Endodermal cell (in vitro differentiated cells): ENCODE results near the gene WFDC2. TPM values are rescaled to one million over a fixed set of nuclear protein-coding genes. Genes with fewer than 3 reads are reported as not detected.

Source experiments
- DNase-seq: peaks from one replicate; pipeline ENCODE4 v3.0.0-alpha.2; 2017
- H3K27ac ChIP-seq: 2 replicates; pipeline ENCODE4 v1.5.1; 2013; ENCODE audit warnings: mild to moderate bottlenecking, low read depth, low read length, moderate library complexity
- H3K27me3 ChIP-seq: 2 replicates; pipeline ENCODE4 v1.6.1; 2013; ENCODE audit warnings: mild to moderate bottlenecking, low read length, moderate library complexity; ENCODE audit not compliant: insufficient read depth, control insufficient read depth, poor library complexity, severe bottlenecking
- H3K36me3 ChIP-seq: 2 replicates; pipeline ENCODE4 v1.7.0; 2013; ENCODE audit warnings: mild to moderate bottlenecking, low read length, moderate library complexity; ENCODE audit not compliant: control insufficient read depth, insufficient read depth
- H3K4me1 ChIP-seq: one replicate; pipeline ENCODE4 v1.7.0; 2013; ENCODE audit warnings: low read length; ENCODE audit not compliant: control insufficient read depth, insufficient read depth
- H3K4me3 ChIP-seq: 2 replicates; pipeline ENCODE4 v1.5.1; 2013; ENCODE audit warnings: mild to moderate bottlenecking, low read length, moderate library complexity
- H3K9ac ChIP-seq: 2 replicates; pipeline ENCODE4 v1.6.1; 2013; ENCODE audit warnings: mild to moderate bottlenecking, low read length, moderate library complexity; ENCODE audit not compliant: poor library complexity, severe bottlenecking; ENCODE audit errors: extremely low read depth
- H3K9me3 ChIP-seq: 2 replicates; pipeline ENCODE4 v1.6.1; 2013; ENCODE audit warnings: mild to moderate bottlenecking, low read length, moderate library complexity; ENCODE audit not compliant: control insufficient read depth
- H3K27ac Mint-ChIP-seq: 2 replicates; pipeline ENCODE4 v1.8.0; 2020; ENCODE audit warnings: mixed read lengths
- H3K27me3 Mint-ChIP-seq: 2 replicates; pipeline ENCODE4 v1.8.0; 2021; ENCODE audit warnings: mild to moderate bottlenecking, mixed read lengths; ENCODE audit not compliant: insufficient read depth
- H3K36me3 Mint-ChIP-seq: 2 replicates; pipeline ENCODE4 v1.8.0; 2020; ENCODE audit warnings: low read depth, mixed read lengths
- H3K4me1 Mint-ChIP-seq: 2 replicates; pipeline ENCODE4 v1.8.0; 2020; ENCODE audit warnings: mixed read lengths
- H3K4me3 Mint-ChIP-seq: 2 replicates; pipeline ENCODE4 v1.8.0; 2020; ENCODE audit warnings: mild to moderate bottlenecking, moderate library complexity, mixed read lengths
- H3K9me3 Mint-ChIP-seq: 2 replicates; pipeline ENCODE4 v1.8.0; 2020; ENCODE audit warnings: mild to moderate bottlenecking, mixed read lengths
- CTCF ChIP-seq: fragments of 200-600 bp; sonication (generic); conservative IDR thresholded peaks from 2 replicates; pipeline ENCODE4 v1.5.0; 2021; ENCODE audit warnings: antibody characterized with exemption, mild to moderate bottlenecking
- WGBS, 2 experiments: methylation state at CpG; one replicate each; pipeline versions ENCODE4 v1.1.5 to v1.1.7; 2013; ENCODE audit warnings: missing lambda C conversion rate in 2 of 2, mixed read lengths in 1 of 2; ENCODE audit not compliant: insufficient coverage in 1 of 2, insufficient read length in 1 of 2; 5-methylcytosine and 5-hydroxymethylcytosine counted together
- long read RNA-seq, 4 experiments: library from polyadenylated mRNA in 2 of 4; library from RNA in 1 of 4; library from capped mRNA in 1 of 4; stranded (forward) in 3 of 4; unstranded in 1 of 4; transcript quantifications; one replicate each; pipeline ENCODE4 v2.0.0, GENCODE V29; 2020 to 2021; ENCODE audit warnings: inconsistent platforms in 1 of 4
- polyA plus RNA-seq, 2 experiments: library from polyadenylated mRNA; stranded (reverse); fragments of 50-300 nt; gene quantifications; one replicate each; pipeline ENCODE4 v1.2.3, GENCODE V29; 2013
- total RNA-seq, 2 donors: library from RNA; stranded (reverse); fragmentation: NEBNext Ultra II Directional in 1 of 2; extraction: Animal tissue kit (Norgen Biotek cat#: 25700) in 1 of 2; gene quantifications; 2 replicates in 1 of 2; 3 replicates in 1 of 2; pipeline ENCODE4 v1.2.1, GENCODE V29; 2021

The WFDC2 gene
- total RNA-seq = 100 to 1,000 TPM; 304 to 580 TPM
- polyA plus RNA-seq (2013, experiment 1 of 2) = 59.9 TPM
- polyA plus RNA-seq (2013, experiment 2 of 2) = 51.6 TPM
- long read RNA-seq, experiment 1, transcript WFDC2-204 (4 exons, 614 nt) = major isoform, 288 of 337 reads
- long read RNA-seq, experiment 1, partial matches to known transcripts = 11 of 337 reads
- long read RNA-seq, experiment 1, other reads (novel, unspliced or antisense) = 29 of 337 reads
- long read RNA-seq, experiment 2, transcript WFDC2-203 (2 exons, 818 nt) = minor isoform, 16 of 93 reads
- long read RNA-seq, experiment 2, transcript WFDC2-204 (4 exons, 614 nt) = major isoform, 71 of 93 reads
- long read RNA-seq, experiment 2, partial matches to known transcripts = 2 of 93 reads
- long read RNA-seq, experiment 2, other reads (novel, unspliced or antisense) = 2 of 93 reads
- long read RNA-seq, experiment 3, transcript WFDC2-204 (4 exons, 614 nt) = major isoform, 22 of 30 reads
- long read RNA-seq, experiment 3, partial matches to known transcripts = 6 of 30 reads
- long read RNA-seq, experiment 3, other reads (novel, unspliced or antisense) = 1 of 30 reads
- long read RNA-seq, experiment 4, transcript WFDC2-204 (4 exons, 614 nt) = major isoform, 13 of 50 reads
- long read RNA-seq, experiment 4, partial matches to known transcripts = 26 of 50 reads
- long read RNA-seq, experiment 4, other reads (novel, unspliced or antisense) = 10 of 50 reads

GRCh38 chr20:45469336-45470261, at the start of gene WFDC2:
TSS of gene WFDC2 (plus strand) at chr20:45469753. CDS start at chr20:45469782, 29 bp downstream.
- peak within 1 kb of the TSS; percentile 72 for H3K9ac ChIP-seq
- Mint-ChIP-seq H3K27me3 (peaks cover 3% of the 10 kb centered on the region), H3K27ac (peak within 1 kb of the TSS; percentile 89), H3K9me3 (peaks cover 11% of the 10 kb centered on the region), H3K36me3 (no peaks in the 10 kb centered on the region), H3K4me1 (peaks cover 42% of the 10 kb centered on the region), H3K4me3 (peak within 1 kb of the TSS; percentile 83)
- peaks cover 10% of the 10 kb centered on the region for H3K36me3 ChIP-seq
- peaks cover 32% of the 10 kb centered on the region for H3K27me3 ChIP-seq
- peaks cover 10% of the 10 kb centered on the region for H3K4me1 ChIP-seq
- H3K27ac ChIP-seq = no peak within 1 kb of the TSS
- peaks cover 3% of the 10 kb centered on the region for H3K9me3 ChIP-seq
- TF ChIP-seq CTCF = peak; percentile 55
- H3K4me3 ChIP-seq = peak within 1 kb of the TSS; percentile 84
- DNase-seq = peak; percentile 92
- 7 to 19% methylated on average over 2 to 54 of the region's 54 CpGs for WGBS, 2 experiments

GRCh38 chr20:45420125-45420524, 49.4 kb upstream of the WFDC2 start:
- Histone ChIP-seq H3K27ac (no peak overlapping the region), H3K4me3 (no peak overlapping the region), H3K4me1 (no peaks in the 10 kb centered on the region), H3K9ac (no peak overlapping the region), H3K9me3 (no peaks in the 10 kb centered on the region), H3K36me3 (peaks cover 66% of the 10 kb centered on the region), H3K27me3 (no peaks in the 10 kb centered on the region)
- DNase-seq = no peak
- WGBS, 2 experiments = 94 to 100% methylated on average over 3 to 8 of the region's 8 CpGs
- H3K27me3 Mint-ChIP-seq = no peaks in the 10 kb centered on the region
- H3K9me3 Mint-ChIP-seq = no peaks in the 10 kb centered on the region
- peaks cover 4% of the 10 kb centered on the region for H3K4me1 Mint-ChIP-seq
- no peak for TF ChIP-seq CTCF
- H3K27ac Mint-ChIP-seq = no peak overlapping the region
- peaks cover 51% of the 10 kb centered on the region for H3K36me3 Mint-ChIP-seq
- no peak overlapping the region for H3K4me3 Mint-ChIP-seq

GRCh38 chr20:45423700-45424099, 45.9 kb upstream of the WFDC2 start:
- peaks cover 67% of the 10 kb centered on the region for H3K36me3 ChIP-seq
- H3K9me3 ChIP-seq = no peaks in the 10 kb centered on the region
- 93% methylated on average over 2 of the region's 2 CpGs; no CpG with 5 or more reads in 1 of the 2 experiments for WGBS, 2 experiments
- H3K4me1 ChIP-seq = no peaks in the 10 kb centered on the region
- no peak overlapping the region for H3K9ac ChIP-seq
- DNase-seq = no peak
- H3K27me3 Mint-ChIP-seq = no peaks in the 10 kb centered on the region
- no peaks in the 10 kb centered on the region for H3K27me3 ChIP-seq
- TF ChIP-seq CTCF = no peak
- H3K4me1 Mint-ChIP-seq = peaks cover 6% of the 10 kb centered on the region
- H3K9me3 Mint-ChIP-seq = no peaks in the 10 kb centered on the region
- no peak overlapping the region for H3K4me3 Mint-ChIP-seq
- peaks cover 52% of the 10 kb centered on the region for H3K36me3 Mint-ChIP-seq
- H3K27ac Mint-ChIP-seq = no peak overlapping the region
- H3K27ac ChIP-seq = no peak overlapping the region
- H3K4me3 ChIP-seq = no peak overlapping the region
